ENCODE results near the gene APLP1. TPM values are rescaled to one million over a fixed set of nuclear protein-coding genes. Genes with fewer than 3 reads are reported as not detected.
A peak's percentile ranks its signal among the peaks of the same experiment; 100 is the strongest.

APLP1 gene
- total RNA-seq, 1 experiment from 2014 or later = 36.9 TPM

DNA sequence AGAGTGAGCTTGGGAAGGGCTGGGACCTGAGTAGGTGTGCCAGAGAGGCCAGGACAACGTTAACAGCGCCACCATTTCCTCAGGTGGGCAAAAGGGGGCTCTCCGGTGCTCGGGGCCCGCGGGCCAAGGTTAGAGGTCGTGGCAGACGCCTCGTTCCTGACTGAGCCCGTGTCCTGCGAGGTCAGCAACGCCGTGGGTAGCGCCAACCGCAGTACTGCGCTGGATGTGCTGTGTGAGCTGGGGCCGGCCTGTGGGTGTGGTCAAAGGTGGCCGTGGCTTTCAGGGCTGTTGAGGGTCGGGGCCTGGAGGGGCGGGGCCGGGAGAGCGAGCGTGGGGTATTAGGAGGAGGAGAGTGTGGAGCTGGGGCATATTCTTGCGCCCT is 7.9 kb upstream of the APLP1 start:
- H3K9me3 Mint-ChIP-seq = no peaks in the 10 kb centered on the region; a peak in 1 of 5 replicates
- peaks cover 22% of the 10 kb centered on the region for H3K23me2 ChIP-seq (ENCODE audit: insufficient read length, low read depth, low read length, poor library complexity, severe bottlenecking)
- no peak overlapping the region for H3K56ac ChIP-seq (ENCODE audit: insufficient read length, low read depth, low read length)
- no peak overlapping the region for H2BK15ac ChIP-seq (ENCODE audit: low read depth, low read length)
- H3K18ac ChIP-seq (ENCODE audit: insufficient read length, low read depth, low read length) = no peak overlapping the region
- H3K4ac ChIP-seq (ENCODE audit: low read depth, low read length) = no peak overlapping the region
- H3K23ac ChIP-seq (ENCODE audit: insufficient read length, low read depth, low read length) = no peak overlapping the region
- peaks cover 86% of the 10 kb centered on the region for H3K27me3 Mint-ChIP-seq (ENCODE audit: low read depth)
- no peak overlapping the region for H4K8ac ChIP-seq (replicated peaks; ENCODE audit: insufficient read length, low read depth, low read length)
- H3K36me3 Mint-ChIP-seq (ENCODE audit: insufficient read depth in 1 of 3, low read depth in 3 of 3) = peaks cover 0 to 3% (median 0%) of the 10 kb centered on the region in 3 experiments; a peak in 2 of 7 replicates
- peaks cover 3% of the 10 kb centered on the region for H4K20me1 ChIP-seq (ENCODE audit: control insufficient read depth, insufficient read depth, insufficient read length)
- TF ChIP-seq, protein P1, sequence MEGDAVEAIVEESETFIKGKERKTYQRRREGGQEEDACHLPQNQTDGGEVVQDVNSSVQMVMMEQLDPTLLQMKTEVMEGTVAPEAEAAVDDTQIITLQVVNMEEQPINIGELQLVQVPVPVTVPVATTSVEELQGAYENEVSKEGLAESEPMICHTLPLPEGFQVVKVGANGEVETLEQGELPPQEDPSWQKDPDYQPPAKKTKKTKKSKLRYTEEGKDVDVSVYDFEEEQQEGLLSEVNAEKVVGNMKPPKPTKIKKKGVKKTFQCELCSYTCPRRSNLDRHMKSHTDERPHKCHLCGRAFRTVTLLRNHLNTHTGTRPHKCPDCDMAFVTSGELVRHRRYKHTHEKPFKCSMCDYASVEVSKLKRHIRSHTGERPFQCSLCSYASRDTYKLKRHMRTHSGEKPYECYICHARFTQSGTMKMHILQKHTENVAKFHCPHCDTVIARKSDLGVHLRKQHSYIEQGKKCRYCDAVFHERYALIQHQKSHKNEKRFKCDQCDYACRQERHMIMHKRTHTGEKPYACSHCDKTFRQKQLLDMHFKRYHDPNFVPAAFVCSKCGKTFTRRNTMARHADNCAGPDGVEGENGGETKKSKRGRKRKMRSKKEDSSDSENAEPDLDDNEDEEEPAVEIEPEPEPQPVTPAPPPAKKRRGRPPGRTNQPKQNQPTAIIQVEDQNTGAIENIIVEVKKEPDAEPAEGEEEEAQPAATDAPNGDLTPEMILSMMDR (conservative IDR thresholded peaks at IDR 0.05) = peak; percentile 26; the same call in 2 of the 3 replicates
- H3K79me2 ChIP-seq (ENCODE audit: insufficient read depth, low read length) = no peaks in the 10 kb centered on the region
- H2BK5ac ChIP-seq (ENCODE audit: insufficient read length, low read length) = no peak overlapping the region
- H3K4me1 Mint-ChIP-seq = peaks cover 13 to 17% of the 10 kb centered on the region in 2 experiments
- peaks cover 4% of the 10 kb centered on the region; the same call in 1 of the 2 replicates for H3K27me3 ChIP-seq (ENCODE audit: insufficient read depth, low read length)
- no peak overlapping the region for H2AK5ac ChIP-seq (ENCODE audit: insufficient read length, low read length)
- H3K14ac ChIP-seq (ENCODE audit: insufficient read depth, low read length) = no peak overlapping the region
- no peaks in the 10 kb centered on the region for H3K9me3 ChIP-seq (ENCODE audit: control insufficient read depth, low read depth, low read length)
- no peak overlapping the region for H4K91ac ChIP-seq (ENCODE audit: insufficient read length, low read depth, low read length)
- H3K4me2 ChIP-seq (ENCODE audit: insufficient read depth, insufficient read length, low read length) = peak overlapping the region; percentile 71
- H3K4me1 ChIP-seq (ENCODE audit: insufficient read depth, low read length) = no peaks in the 10 kb centered on the region; the same call in 1 of the 2 replicates
- H3K27ac ChIP-seq (ENCODE audit: insufficient read length, low read depth, low read length) = no peak overlapping the region
- H3K27ac Mint-ChIP-seq = no peak overlapping the region
- H3K4me3 Mint-ChIP-seq = peak overlapping the region; percentile 62 to 81
- no peak overlapping the region for H4K5ac ChIP-seq (ENCODE audit: insufficient read length, low read depth, low read length)
- no peak overlapping the region for H3T11ph ChIP-seq (ENCODE audit: low read length)
- no peak overlapping the region for H2BK12ac ChIP-seq (ENCODE audit: insufficient read length, low read depth, low read length)
- no peak overlapping the region for H2BK120ac ChIP-seq (ENCODE audit: low read depth, low read length, poor library complexity, severe bottlenecking)
- no peak overlapping the region for H2AFZ ChIP-seq (ENCODE audit: low read length)
- no peak overlapping the region for H3K9ac ChIP-seq (ENCODE audit: extremely low read depth, insufficient read length, low read length)
- no CpG with 5 or more reads among the region's 24 CpGs for WGBS (ENCODE audit: extremely low coverage, insufficient read length, low lambda C conversion rate)
- peak; percentile 56 for DNase-seq
- no peak overlapping the region for H2BK20ac ChIP-seq (ENCODE audit: low read depth, low read length, poor library complexity, severe bottlenecking)
- no peaks in the 10 kb centered on the region for H3K79me1 ChIP-seq (ENCODE audit: insufficient read depth, low read depth, low read length, poor library complexity, severe bottlenecking)
